ENCODE results near the gene ZBTB20. TPM values are rescaled to one million over a fixed set of nuclear protein-coding genes. Genes with fewer than 3 reads are reported as not detected.

The ZBTB20 gene
- polyA plus RNA-seq, 10 donors, result 2.0 to 4.9 (median 3.7) TPM

- DNase-seq, result no peak
Measured at GRCh38 chr3:114333180-114333922, 813.7 kb downstream of the ZBTB20 start.

GRCh38 chr3:114332342-114333179, 814.5 kb downstream of the ZBTB20 start:
- DNase-seq, result no peak

GRCh38 chr3:114331710-114332109, 815.4 kb downstream of the ZBTB20 start:
- no peak for DNase-seq

- DNase-seq, result no peak
Measured at GRCh38 chr3:114331007-114331406, 816.1 kb downstream of the ZBTB20 start.

GRCh38 chr3:114329823-114330222, 817.3 kb downstream of the ZBTB20 start:
- no peak for DNase-seq

GRCh38 chr3:114328345-114328744, 818.7 kb downstream of the ZBTB20 start:
- no peak for DNase-seq

- DNase-seq, result no peak
Measured at GRCh38 chr3:114327665-114328064, 819.4 kb downstream of the ZBTB20 start.

- DNase-seq, result no peak
Measured at GRCh38 chr3:114323546-114324254, 823.4 kb downstream of the ZBTB20 start.

GRCh38 chr3:114320246-114320645, 826.8 kb downstream of the ZBTB20 start:
- DNase-seq, result no peak

GRCh38 chr3:114319453-114319852, 827.6 kb downstream of the ZBTB20 start:
- peak in 1 of 3 donors; percentile 16 for DNase-seq

GRCh38 chr3:114318295-114318694, 828.8 kb downstream of the ZBTB20 start:
- DNase-seq, result no peak

- DNase-seq, result no peak
Measured at GRCh38 chr3:114314282-114314681, 832.8 kb downstream of the ZBTB20 start.

GRCh38 chr3:114313426-114313825, 833.7 kb downstream of the ZBTB20 start:
- no peak for DNase-seq

GRCh38 chr3:114310695-114311094, 836.4 kb downstream of the ZBTB20 start:
- no peak for DNase-seq

GRCh38 chr3:114308830-114309229, 838.3 kb downstream of the ZBTB20 start:
- no peak for DNase-seq

- no peak for DNase-seq
Measured at GRCh38 chr3:114308377-114308776, 838.7 kb downstream of the ZBTB20 start.

- DNase-seq, result no peak
Measured at GRCh38 chr3:114307832-114308231, 839.3 kb downstream of the ZBTB20 start.

- no peak for DNase-seq
Measured at GRCh38 chr3:114307222-114307830, 839.8 kb downstream of the ZBTB20 start.

- no peak for DNase-seq
Measured at GRCh38 chr3:114299941-114300624, 847.0 kb downstream of the ZBTB20 start.

GRCh38 chr3:114299421-114299820, 847.7 kb downstream of the ZBTB20 start:
- DNase-seq, result no peak

GRCh38 chr3:114295946-114296345, 851.1 kb downstream of the ZBTB20 start:
- no peak for DNase-seq

Measured in muscle of back (tissue), 11 donors.